Spinal cord (tissue), 10 donors: ENCODE results near the gene LAMB1. TPM values are rescaled to one million over a fixed set of nuclear protein-coding genes. Genes with fewer than 3 reads are reported as not detected.

ENCODE experiments used
- DNase-seq, 6 donors: peaks; one replicate each; pipeline versions ENCODE4 v3.0.0 to v3.0.0-alpha.2; 2013 to 2015; ENCODE audit warnings: low spot score in 6 of 6, low read depth in 4 of 6
- H3K27ac ChIP-seq: one replicate; pipeline ENCODE4 v1.5.1; 2013; ENCODE audit warnings: low read depth, low read length, control low read depth
- H3K27me3 ChIP-seq: one replicate; pipeline ENCODE4 v1.6.1; 2013; ENCODE audit warnings: low read length; ENCODE audit not compliant: control insufficient read depth, insufficient read depth
- H3K36me3 ChIP-seq: one replicate; pipeline ENCODE4 v1.6.1; 2013; ENCODE audit warnings: low read length; ENCODE audit not compliant: control insufficient read depth, insufficient read depth
- H3K4me1 ChIP-seq: one replicate; pipeline ENCODE4 v1.6.1; 2013; ENCODE audit warnings: low read length; ENCODE audit not compliant: control insufficient read depth, insufficient read depth
- H3K4me3 ChIP-seq: one replicate; pipeline ENCODE4 v1.5.1; 2013; ENCODE audit warnings: low read depth, low read length, control low read depth
- H3K9me3 ChIP-seq: one replicate; pipeline ENCODE4 v1.6.1; 2013; ENCODE audit warnings: low read length; ENCODE audit not compliant: control insufficient read depth, insufficient read depth
- WGBS: methylation state at CpG from one replicate; pipeline ENCODE4 v1.1.5; 2013; ENCODE audit warnings: missing lambda C conversion rate; ENCODE audit not compliant: insufficient coverage; 5-methylcytosine and 5-hydroxymethylcytosine counted together
- polyA plus RNA-seq, 2 donors: library from polyadenylated mRNA; unstranded; fragments of 120-200 nt; gene quantifications; one replicate each; pipeline ENCODE4 v1.2.1, GENCODE V29; 2013; ENCODE audit not compliant: insufficient read length in 2 of 2
- small RNA-seq: library from RNA; depleted of rRNA; stranded (forward); fragments of <200 nt; gene quantifications from one replicate; pipeline ENCODE3, GENCODE V24; 2014; ENCODE audit warnings: low replicate concordance
- total RNA-seq, 2 donors: library from RNA; depleted of rRNA in 1 of 2; stranded (reverse); fragments of 120-200 nt in 1 of 2; fragments of >200 nt in 1 of 2; gene quantifications; one replicate each; pipeline versions ENCODE4 v1.2.3 to v1.2.4, GENCODE V29; 2013 to 2014
- donor health status: healthy.

Gene LAMB1
- total and polyA plus RNA-seq, 4 donors: 84.4 to 312 (median 179) TPM

DNA sequence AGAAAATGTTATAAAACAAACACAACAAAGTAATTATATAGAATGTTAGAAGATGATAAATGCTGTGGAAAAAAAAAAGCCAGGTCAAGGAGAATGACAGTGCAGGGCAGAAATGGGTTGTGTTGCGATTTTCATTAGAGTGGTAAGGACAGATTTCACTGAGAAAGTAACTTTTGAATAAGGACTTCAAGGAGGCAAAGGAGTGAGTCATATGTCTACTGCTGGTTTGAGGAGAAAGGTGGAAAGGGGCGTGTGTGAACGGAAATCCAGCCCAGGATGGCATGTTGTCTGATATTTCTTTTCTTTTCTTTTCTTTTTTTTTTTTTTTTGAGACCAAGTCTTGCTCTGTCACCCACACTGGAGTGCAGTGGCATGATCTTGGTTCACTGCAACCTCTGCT, 124.3 kb downstream of the LAMB1 start:
- no peak overlapping the region for H3K4me3 ChIP-seq
- no peaks in the 10 kb centered on the region for H3K9me3 ChIP-seq
- DNase-seq: no peak
- H3K27me3 ChIP-seq: no peaks in the 10 kb centered on the region
- no peaks in the 10 kb centered on the region for H3K36me3 ChIP-seq
- no peak overlapping the region for H3K27ac ChIP-seq
- H3K4me1 ChIP-seq: no peaks in the 10 kb centered on the region
- WGBS: 83% methylated on average over 1 of the region's 3 CpGs

DNA sequence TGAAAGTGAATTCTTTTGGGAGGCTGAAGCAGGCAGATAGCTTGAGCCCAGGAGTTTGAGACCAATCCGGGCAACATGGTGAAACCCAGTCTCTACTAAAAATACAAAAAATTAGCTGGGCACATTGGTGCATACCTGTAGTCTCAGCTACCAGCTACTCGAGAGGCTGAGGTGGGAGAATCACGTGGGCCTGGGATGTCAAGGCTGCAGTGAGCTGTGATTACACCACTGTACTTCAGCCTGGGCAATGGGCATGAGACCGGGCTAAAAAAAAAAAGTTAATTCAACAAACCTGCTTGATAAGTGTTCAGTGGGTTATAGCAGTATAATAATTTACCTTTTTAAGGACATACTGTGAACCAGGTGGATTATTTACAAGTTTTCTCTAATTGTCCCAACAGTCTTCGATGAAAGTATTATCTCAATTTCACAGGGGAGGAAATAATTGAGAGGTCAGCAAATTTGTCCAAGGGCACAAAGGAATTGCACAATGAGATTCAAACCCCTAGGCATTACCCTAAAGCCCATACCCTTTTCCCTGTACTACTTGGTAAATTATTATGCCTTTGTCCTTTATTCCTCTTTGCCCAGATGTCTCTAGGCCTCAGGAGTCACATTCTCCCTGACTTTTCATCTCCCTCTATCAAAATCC, 125.1 kb downstream of the LAMB1 start:
- Histone ChIP-seq H3K36me3 (no peaks in the 10 kb centered on the region), H3K27ac (no peak overlapping the region), H3K4me3 (no peak overlapping the region), H3K27me3 (no peaks in the 10 kb centered on the region), H3K4me1 (no peaks in the 10 kb centered on the region), H3K9me3 (no peaks in the 10 kb centered on the region)
- 100% methylated on average over 1 of the region's 5 CpGs for WGBS
- DNase-seq: no peak

DNA sequence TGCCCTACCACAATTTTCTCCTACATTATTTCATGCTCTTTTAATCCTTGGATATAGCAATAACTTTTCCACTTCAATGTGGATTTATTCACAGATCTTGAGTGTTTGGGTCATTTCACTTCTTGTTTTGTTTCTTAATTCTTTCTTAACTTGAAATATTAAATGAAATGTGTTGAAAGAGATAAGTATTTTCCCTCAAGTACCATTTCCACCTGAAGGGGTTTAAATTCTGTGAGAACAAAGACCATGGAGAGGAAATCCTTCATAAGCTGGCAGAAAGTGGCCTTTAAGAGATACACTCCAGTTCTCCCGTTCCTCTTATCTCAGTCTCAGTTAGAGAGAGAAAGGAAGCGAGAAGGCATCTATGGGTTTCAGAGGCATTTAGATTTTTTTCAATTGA, 126.0 kb downstream of the LAMB1 start:
- peak in 1 of 6 donors; percentile 26 for DNase-seq
- Histone ChIP-seq H3K27ac (no peak overlapping the region), H3K36me3 (no peaks in the 10 kb centered on the region), H3K4me3 (no peak overlapping the region), H3K9me3 (no peaks in the 10 kb centered on the region), H3K27me3 (no peaks in the 10 kb centered on the region), H3K4me1 (no peaks in the 10 kb centered on the region)
- WGBS: 100% methylated on average over 1 of the region's 2 CpGs

DNA sequence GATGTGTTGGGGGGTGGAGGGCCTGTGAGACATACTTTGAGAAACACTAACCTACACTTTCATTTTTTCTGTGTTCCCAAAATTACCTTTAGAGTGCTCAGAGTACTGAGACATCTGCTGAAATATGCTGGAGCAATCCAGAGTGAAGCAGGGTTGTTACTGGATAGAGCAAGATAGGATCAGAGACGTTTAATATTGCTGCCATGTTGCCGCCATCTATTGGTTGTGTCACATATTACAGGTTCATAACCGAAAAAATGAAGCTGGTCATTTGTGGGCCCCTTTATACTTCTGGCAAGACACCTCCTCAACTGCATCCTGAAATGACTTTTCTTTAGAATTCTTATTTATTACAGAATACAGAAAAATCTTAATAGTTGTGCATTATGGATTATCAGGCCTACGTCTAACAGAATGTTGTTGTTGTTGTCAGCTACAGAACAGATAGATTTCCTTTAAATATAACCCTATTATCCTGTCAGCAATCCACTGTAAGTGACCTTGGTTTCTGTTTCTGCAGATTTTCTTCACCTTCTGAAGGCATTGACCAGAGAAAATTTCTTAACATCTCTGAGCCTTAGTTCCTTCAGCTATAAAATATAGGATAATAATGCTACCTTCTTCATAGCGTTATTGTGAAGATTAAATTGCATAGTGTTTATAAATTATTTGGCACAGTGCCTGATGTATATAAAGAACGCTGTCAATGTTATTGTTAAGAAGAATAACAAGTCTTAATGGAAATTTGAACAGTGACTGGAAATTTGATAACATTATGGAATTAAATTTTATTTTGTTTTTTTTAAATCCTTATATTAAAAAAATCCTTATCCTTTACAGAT, 128.1 kb downstream of the LAMB1 start:
- Histone ChIP-seq H3K4me3 (no peak overlapping the region), H3K27ac (no peak overlapping the region), H3K4me1 (no peaks in the 10 kb centered on the region), H3K27me3 (no peaks in the 10 kb centered on the region), H3K9me3 (no peaks in the 10 kb centered on the region), H3K36me3 (no peaks in the 10 kb centered on the region)
- DNase-seq: peak in 3 of 6 donors; percentile 29 to 88 (median 80)
- no CpG with 5 or more reads among the region's 6 CpGs for WGBS

DNA sequence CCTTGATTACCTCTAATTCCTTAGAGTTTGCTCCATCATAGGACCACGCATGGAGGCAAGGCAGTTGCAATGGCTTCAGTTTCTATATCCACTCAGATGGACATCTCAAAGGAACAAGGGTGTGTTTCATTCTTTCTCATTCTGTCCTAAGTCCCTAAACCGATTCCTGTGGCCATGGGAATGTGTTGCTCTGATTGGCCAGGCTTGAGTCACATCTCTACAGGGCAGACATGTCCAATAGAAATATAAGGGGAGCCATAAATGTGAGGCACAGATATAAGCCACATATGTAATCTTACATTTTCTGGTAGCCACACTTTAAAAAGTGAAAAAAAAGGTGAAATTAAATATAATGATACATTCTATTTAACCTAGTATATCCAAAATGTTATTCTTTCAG, 128.8 kb downstream of the LAMB1 start:
- Histone ChIP-seq H3K4me1 (no peaks in the 10 kb centered on the region), H3K9me3 (no peaks in the 10 kb centered on the region), H3K4me3 (no peak overlapping the region), H3K27me3 (no peaks in the 10 kb centered on the region), H3K36me3 (no peaks in the 10 kb centered on the region), H3K27ac (no peak overlapping the region)
- 88% methylated on average over 1 of the region's 2 CpGs for WGBS
- no peak for DNase-seq

Small RNA genes lying within 50 kb of the gene (small RNA-seq; reads per million reads assigned to genes)
- 0.06 reads per million for gene RF00012

Other genes with a start within 250 kb of the LAMB1 start
- gene SLC26A3, start 199.9 kb downstream of the LAMB1 start, total RNA-seq: not detected
- gene SLC26A3, start 199.9 kb downstream of the LAMB1 start, polyA plus RNA-seq: not detected
- 10 to 100 TPM; 56.1 to 98.5 TPM for gene DLD, start 112.0 kb downstream of the LAMB1 start, total RNA-seq
- 10 to 100 TPM; 84.9 to 92.7 TPM for gene DLD, start 112.0 kb downstream of the LAMB1 start, polyA plus RNA-seq
- under 1 TPM; 0.30 to 0.50 TPM for gene LAMB4, start 127.2 kb upstream of the LAMB1 start, total RNA-seq
- gene LAMB4, start 127.2 kb upstream of the LAMB1 start, polyA plus RNA-seq: under 1 TPM; 0.19 to 0.29 TPM